Ramos (cell line): ENCODE measurements around the gene CFP.

Source experiments
- in situ Hi-C: fragments of 300-500 bp; cut with MboI; formaldehyde crosslinking; loops from one replicate; pipeline ENCODE4 v1.14.3; 2022; ENCODE audit warnings: low sequenced_read_pairs; ENCODE audit not compliant: unreplicated experiment

Gene CFP

DNA sequence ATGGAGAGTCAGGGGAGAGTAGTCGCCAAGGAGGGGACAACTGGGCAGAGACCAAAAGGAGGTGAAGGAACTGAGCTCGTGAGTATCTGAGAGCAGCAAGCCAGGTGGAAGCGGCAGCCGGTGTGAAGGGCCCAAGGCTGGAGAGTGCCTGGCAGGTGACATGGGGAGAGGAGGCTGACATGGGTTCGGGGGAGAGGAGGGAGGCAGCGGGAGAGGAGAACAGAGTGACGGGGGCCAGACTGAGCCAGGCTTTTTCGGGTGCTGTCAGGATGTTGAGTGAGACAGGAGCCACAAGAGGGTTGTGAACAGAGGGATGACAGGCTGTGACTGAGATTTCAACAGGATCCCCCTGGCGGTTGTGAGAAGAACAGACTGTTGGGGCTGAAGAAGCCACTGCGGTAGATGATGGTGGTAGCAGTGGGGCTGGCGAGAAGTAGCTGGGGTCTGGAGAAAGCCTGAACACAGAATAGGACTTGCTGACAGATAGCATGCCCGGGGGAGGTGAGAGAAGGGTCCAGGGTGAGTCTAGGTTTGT, 14.9 kb upstream of the CFP start:
- in situ Hi-C loops: loop anchor here (5.0 to 25.0 kb wide), 2 partner anchors 82 to 393 kb away; partner anchors contain the start of gene ARAF

DNA sequence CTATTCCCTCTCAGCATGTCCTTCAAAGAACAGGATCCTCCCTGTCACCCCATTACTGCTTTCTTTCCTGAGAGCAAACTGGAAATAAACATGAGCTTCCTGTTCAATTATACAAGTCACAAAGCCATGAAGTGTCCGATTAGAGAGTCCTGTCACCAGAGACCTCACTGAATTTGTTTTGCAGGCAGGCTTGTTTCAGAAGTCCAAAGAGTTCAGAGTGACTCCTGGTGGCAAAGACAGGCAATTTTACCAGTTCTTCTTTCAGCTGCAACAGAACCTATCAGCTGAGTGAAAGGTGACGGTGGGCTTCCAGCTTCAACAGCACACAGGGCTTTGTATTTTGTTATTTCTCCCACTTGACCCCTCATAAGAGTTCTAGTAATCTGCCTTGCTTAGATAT, 14.2 kb upstream of the CFP start:
- in situ Hi-C loops: loop anchor here (25.0 kb wide), 1 partner anchor 393 kb away; no protein-coding TSS in a partner anchor

DNA sequence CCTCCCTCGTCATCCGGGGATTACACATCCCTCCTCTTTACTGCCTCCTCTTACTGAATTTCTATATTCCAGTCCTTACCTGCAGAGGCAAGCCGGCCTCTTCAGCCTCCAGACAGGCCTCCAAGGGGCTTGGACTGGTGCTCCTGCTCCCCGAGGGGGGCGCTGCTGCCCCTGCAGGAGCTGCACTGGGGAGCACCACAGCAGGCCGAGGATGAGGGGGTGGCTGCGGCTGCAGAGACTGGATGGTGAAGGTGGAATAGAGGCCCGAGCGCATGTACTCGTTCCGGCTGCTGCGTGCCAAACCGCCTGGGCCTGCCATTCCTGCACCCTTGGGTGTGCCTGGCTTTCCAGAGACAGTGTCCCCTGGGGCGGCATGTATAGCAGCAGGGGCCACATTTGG, 9.1 kb upstream of the CFP start:
- in situ Hi-C loops: loop anchor here (25.0 kb wide), 1 partner anchor 398 kb away; no protein-coding TSS in a partner anchor

DNA sequence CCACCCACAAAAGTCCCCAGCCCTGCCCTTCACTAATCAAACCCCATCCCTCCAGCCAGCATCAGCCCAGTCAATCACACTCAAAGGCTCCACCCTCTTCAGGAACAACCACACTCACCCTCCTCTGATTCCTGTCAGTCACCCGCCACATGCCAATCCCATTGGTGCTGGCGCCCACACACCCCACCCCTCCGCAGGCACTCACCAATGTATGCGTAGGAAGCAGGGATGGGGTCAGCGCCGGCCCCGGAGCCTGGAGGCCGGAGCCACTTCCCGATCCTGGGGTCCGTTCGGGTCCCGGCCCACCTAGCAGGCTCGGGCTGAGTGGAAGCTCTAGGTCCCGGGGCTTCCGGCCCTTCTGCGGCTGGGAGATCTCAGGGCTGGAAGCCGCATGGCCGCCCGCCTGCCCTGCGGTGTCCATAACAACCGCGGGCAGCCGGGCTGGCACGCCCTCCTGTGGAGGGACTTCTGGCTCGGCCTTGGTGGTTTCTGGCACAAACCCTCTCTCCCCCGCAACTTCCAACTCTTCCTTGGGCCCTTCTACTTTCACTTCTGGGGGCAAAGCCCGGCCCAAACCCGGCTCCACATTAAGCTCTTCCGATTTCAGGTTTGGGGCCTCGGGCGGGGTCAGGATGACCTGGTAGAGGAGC, 7.9 kb upstream of the CFP start:
- in situ Hi-C loops: loop anchor here (25.0 kb wide), 1 partner anchor 400 kb away; no protein-coding TSS in a partner anchor

DNA sequence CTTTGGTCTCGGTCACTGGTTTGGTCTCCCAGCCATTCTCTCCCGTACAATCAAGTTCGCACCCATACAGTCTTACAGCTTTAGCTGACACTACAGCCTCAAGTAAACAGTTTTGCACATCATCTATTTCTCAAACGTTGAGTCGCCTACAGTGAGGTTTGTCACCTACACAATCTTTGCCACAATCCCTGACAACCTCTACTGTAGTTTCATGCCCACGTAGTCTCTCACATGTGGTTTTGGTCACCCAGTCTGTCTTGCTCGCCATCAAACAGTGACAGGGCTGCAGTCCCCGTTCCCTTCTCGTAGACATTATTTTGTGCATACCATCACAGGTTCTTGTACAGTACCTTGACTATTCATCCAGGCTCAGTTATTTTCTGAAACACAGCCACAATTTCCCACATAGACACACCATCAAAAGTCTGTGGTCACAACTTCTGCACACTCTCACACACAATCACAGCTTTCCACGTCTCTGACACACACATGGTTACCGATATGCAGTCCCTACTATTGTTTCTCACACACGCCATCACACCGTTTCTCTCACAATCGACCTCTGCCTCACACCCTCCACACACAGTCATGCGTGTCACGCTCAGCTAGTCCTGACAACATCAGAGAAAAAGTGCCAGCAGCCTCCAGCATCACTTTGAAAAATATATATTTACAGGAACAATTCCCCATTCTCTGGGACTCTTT, 5.3 kb upstream of the CFP start:
- in situ Hi-C loops: loop anchor here (25.0 kb wide), 1 partner anchor 402 kb away; no protein-coding TSS in a partner anchor

DNA sequence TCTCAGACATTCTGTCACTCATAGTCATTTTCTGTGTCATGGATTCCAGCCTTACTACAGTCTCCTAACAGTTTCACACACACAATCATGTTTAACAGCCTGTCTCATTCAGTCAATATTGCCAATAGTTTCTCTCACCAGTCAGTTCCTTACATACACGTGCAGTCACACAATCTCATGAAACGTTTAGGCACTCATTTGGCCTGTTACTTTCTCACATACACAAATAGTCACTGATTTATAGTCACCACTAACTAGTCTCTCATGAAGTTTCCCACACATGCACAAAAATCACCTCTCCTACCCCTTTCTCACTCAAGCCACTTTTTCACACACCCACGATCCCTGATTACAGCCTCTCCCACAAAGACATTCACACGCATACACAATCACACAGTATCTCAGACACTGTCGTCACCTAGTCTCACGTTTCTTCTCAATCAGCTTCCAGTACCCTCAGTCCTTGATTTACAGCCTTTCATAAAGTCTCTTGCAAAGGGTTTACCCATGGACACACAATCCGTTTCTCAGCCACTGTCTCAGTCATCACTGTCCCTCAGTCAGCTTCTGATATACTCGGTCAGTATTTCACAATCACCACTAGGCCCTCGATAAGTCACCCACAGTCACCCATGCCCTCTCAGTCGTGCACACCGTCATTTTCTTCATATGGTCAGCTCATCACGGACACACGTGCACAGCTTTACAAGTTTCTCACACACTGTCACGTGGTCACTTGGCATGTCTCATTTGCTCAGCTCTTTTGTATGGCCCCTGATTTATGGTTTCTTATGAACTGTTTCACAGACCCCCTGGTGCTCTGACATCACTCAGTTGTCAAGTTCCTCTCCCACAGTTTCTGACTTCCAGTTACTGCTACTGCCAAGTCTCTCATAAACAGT, 4.2 kb upstream of the CFP start:
- in situ Hi-C loops: loop anchor here (25.0 kb wide), 1 partner anchor 403 kb away; no protein-coding TSS in a partner anchor

DNA sequence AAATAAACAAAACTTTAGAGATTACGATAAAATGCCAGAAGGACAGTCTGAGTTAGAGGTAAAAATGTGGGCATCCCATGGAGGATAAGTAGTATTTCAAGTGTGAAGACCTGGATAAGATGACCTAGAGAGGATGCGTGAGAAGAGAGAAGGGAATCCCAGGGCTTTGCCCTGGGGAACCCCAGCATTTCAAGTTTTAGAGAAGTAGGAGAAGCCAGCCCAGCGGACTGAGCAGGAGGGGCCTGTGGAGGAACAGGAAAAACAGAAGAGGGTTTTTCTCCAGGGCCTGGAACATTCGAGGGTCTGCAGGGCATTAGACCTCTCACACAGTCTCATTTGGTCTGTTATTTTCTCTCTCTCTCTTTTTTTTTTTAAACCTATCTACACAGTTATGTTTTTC, 2.9 kb upstream of the CFP start:
- in situ Hi-C loops: loop anchor here (25.0 kb wide), 1 partner anchor 405 kb away; no protein-coding TSS in a partner anchor

DNA sequence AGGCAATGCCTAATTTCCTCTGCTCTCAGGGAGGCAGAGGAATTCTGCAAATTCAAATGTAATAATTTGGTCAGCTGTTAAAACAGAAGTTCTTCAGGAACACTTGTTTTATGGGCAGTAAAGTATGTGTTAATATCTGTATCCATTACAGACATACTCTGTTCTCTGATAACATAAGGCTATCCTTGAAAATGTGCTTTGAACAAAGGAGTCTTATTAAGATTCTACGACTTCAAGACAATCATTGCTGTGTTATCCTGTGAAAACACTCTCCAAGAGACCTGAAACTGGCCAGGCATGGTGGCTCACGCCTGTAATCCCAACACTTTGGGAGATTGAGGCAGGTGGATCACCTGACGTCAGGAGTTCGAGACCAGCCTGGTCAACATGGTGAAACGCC, 1.9 kb upstream of the CFP start:
- in situ Hi-C loops: loop anchor here (25.0 kb wide), 1 partner anchor 406 kb away; no protein-coding TSS in a partner anchor

DNA sequence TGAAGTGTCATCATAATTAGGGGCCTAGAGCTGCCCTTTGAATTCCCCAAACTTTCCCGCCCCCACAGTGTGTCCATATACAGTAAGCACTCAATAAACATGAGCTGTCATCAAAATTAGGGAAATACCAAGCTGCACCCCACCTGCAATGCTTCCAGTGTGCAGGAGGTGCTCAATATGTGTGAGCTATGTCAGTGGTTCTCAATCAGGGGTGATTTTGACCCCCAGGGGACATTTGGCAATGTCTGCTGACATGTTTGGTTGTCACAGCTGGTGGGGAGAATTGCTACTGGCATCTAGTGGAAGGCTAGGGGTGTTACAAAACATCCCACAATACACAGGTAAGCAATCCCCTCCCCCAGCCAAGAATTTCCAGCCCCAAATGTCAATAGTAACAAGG, 748 bp downstream of the CFP start:
- in situ Hi-C loops: loop anchor here (25.0 kb wide), 1 partner anchor 408 kb away; no protein-coding TSS in a partner anchor

DNA sequence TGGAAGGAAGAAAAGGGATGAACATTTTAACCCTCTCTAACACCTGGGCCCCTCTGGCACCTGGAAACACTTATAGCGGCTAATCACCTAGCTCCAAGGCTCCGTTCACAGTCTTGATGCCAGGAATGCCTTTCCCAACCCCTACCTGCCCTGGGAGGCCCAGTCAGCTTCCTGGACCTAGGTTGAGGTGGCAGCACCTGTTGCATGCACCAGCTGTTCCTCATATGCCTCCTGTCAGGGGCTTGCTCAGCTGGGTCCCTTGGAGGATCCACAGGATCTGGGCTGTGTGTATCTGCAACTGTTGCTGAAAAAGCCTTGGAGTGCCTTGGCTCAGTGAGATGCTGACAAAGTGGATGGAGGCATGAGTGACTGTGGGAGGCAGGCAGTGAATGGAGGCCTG, 4.4 kb downstream of the CFP start:
- in situ Hi-C loops: loop anchor here (25.0 kb wide), 1 partner anchor 412 kb away; no protein-coding TSS in a partner anchor

DNA sequence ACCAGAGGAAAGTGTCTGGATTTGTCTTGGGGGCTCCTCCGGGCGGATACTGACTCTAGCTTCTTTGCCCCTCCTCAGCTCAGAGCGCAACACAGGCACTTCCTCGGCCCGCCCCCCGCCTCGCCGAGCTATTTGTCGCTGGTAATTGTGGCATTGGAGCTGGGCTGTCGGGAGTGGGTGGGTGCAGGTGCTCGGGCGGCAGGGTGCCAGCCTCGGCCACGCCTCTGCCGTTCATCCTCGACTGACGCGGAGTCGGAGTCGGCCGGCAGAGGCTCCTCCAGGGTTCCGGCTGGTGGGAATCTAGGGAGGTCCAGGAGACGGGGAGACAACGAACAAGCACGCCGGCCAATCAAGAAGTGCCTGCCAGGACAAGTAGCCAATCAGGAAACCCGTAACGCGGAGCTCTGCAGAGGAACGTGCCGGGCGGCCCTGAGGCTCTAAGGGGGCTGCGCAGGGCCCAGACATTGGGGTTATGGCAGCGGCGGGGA, 6.1 kb downstream of the CFP start:
- in situ Hi-C loops: no loop called here

DNA sequence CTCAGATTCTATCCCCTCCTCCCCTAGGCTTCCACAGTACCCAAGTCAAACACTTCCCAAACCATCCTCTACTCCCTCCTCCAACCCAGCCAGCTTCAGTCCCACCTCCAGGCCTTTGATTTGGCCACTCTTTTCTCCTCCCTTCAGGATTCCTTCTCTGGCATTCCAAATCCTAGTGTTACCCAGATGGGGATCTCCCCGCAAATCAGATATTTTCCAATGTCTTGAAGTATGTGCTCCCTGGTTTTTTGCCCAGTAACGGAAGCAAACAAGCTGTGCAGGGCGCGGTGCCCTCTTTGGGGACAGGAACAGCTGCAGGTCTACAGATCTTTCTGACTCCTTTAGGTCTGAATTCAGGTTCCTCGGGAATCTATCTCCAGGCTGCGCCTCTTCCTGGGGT, 7.9 kb downstream of the CFP start:
- in situ Hi-C loops: no loop called here

DNA sequence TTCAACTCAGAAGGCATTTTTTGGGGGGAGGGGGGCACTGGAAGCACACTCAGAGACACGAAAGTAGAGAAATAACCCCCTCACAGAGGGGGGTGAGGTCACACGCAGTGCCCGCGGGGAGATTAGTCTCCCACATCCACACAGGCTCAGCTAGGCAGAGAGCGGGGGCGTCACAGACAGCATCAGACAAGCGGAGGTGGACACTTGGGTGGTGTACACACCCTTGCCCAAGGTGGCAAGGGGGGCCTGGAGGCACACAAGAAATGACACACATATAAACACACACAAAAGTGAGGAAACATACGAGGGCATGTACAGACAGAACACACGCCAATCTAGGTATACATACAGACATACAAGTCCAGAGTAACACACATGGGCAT, 9.4 kb downstream of the CFP start:
- in situ Hi-C loops: no loop called here

DNA sequence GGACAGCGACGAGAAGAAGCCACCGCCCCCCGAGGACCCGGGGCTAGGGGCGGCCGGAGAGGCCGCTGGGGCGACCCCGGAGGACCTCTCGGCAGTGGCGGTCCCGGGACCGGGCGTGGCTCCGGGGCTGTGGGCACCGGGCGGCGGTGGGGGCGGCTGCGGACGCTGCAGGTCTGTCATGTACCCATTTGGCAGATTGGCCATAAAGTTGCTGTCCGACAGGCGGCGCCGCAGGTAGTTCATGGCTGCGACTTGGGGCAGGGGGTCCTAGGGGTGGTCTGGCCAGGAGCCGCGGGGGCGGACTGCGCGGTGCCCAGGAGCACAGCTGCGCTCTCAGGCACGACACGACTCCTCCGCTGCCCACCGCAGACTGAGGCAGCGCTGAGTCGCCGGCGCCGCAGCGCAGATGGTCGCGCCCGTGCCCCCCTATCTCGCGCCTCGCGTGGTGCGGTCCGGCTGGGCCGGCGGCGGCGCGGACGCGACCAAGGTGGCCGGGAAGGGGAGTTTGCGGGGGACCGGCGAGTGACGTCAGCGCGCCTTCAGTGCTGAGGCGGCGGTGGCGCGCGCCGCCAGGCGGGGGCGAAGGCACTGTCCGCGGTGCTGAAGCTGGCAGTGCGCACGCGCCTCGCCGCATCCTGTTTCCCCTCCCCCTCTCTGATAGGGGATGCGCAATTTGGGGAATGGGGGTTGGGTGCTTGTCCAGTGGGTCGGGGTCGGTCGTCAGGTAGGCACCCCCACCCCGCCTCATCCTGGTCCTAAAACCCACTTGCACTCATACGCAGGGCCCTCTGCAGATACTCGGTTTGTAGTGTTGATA, 10.0 kb downstream of the CFP start, which contains the start of gene SYN1:
TSS of gene SYN1 (minus strand) at position 372 of the 817 bp plus-strand sequence. CDS start at position 243, 129 bp downstream.
- in situ Hi-C loops: no loop called here

DNA sequence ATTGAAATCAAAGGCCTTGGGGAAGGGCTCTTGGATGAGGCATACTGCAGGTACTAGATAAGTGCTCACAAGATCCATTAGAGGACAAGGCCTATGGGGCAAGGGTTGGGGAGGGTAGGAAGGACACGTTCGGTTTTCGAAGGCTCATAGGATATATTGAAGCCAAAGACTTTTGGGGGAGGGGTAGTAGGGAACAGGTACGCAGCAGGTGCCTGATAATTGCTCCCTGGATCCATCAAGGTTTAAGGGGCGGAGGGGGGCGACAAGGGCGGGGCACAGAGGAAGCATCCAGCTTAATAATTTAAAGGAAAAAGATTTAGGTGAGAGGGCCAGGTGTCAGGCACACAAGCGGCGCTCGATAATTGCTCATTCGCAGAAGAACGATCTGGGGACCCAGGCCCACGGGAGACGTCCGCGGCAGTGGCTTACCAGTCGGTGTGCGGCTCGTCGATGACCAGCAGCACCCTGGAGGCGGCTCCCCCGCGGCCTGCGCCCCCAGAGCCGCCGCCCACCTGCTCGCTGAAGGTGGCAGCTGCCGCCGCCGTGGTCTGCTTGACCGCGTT, 10.7 kb downstream of the CFP start:
- in situ Hi-C loops: no loop called here

DNA sequence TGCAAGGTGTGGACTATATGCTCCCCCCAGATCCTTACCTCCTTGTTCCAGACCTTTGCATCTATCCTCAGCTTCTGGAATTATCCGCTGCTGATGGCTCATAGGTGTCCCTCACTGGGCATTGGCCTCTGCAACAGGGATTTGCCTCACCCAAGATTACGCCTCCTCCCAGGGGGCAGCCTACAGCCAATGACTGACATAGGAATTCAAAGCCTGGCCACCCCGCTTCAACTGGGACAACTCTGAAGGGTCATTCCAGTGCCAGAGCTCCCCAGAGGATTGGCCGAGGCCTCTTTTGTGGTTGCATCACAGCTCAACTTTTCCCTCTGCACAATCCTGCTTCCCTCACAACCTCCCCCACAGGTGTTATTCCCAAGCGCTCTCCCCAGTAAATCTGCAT, 15.1 kb downstream of the CFP start:
- in situ Hi-C loops: no loop called here

DNA sequence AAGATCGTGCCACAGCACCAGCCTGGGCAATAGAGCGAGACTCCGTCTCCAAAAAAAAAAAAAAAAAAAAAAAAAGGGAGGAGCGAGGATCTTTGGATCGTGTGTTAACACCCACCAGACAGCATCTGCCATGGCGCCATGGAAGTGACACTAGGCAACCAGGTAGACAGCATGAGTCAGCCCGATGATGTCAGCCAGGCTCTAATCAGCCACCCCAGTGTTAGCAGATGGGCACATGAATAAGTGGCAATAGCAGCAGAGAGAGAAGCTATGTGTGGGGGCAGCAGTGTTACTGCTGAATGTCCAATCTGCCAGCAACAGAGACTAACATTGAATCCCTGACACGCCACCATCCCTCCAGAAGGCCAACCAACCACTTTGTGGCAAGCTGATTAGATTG, 16.6 kb downstream of the CFP start:
- in situ Hi-C loops: no loop called here

DNA sequence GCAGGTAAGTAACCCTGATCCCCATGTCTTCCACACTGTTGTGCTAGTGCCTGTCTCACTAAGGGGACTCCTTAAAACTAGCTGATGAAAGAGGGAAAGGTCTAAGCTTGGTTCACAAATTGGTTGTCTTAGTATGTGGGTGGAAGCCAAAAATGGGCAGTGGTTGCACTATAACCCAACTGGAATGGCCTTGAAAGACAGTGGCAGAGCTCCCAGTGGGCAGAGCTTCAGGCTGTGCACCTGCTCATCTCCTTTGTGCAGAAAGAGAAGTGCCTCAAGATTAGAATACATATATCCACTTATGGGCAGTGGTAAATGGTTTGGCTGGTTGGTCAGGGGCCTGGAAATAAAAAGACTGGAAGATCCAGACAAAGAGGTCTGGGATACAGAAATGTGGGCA, 17.3 kb downstream of the CFP start:
- in situ Hi-C loops: no loop called here

DNA sequence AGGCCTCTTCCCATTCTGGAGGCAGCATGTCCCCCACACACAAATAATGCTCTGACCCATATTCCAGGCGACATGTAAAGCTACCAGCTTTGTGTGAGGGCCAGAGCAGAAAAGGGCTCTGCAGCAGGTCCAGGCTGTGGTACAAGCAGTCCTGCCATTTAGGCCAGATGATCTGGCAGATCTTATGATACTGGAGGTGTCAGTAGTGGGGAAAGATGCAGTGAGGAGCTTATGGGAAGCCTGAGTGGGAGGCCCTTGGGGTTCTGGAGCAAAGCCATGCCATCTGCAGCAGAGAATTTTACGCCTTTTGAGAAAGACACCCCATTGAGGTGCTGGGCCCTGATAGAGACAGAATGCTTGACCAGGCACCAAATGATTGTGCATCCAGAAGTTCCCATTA, 17.8 kb downstream of the CFP start:
- in situ Hi-C loops: no loop called here
